GM19023 (cell line): Measurements from ENCODE around the gene RNASEL.
"Not testable (repeated sequence)": the region's sequence is repeated elsewhere in the genome, so short reads cannot be mapped to it uniquely, and the experiment has no call there.

Experiments
- ATAC-seq: cut with Tn5 transposase; IDR thresholded peaks from one replicate; pipeline ENCODE4 v1.9.1; 2021; ENCODE audit warnings: mild to moderate bottlenecking, moderate library complexity; ENCODE audit not compliant: unreplicated experiment

The RNASEL gene

GRCh38 chr1:182588500-182589396 is at the start of gene RNASEL:
RNASEL (minus strand) TSS chr1:182589256; CDS start chr1:182586806, 2,450 bp downstream.
- ATAC-seq: peak; percentile 84

GRCh38 chr1:182637769-182638168 is 48.7 kb upstream of the RNASEL start:
- ATAC-seq: no peak

- ATAC-seq: no peak
These were observed 46.8 kb upstream of the RNASEL start for GRCh38 chr1:182635871-182636270.

- no peak for ATAC-seq
These were observed 45.4 kb upstream of the RNASEL start for GRCh38 chr1:182634306-182635072.

GRCh38 chr1:182633657-182634281 is 44.7 kb upstream of the RNASEL start:
- ATAC-seq: no peak

- ATAC-seq: no peak
These were observed 44.0 kb upstream of the RNASEL start for GRCh38 chr1:182633031-182633430.

GRCh38 chr1:182632441-182632857 is 43.4 kb upstream of the RNASEL start:
- not testable (repeated sequence) for ATAC-seq

GRCh38 chr1:182631954-182632353 is 42.9 kb upstream of the RNASEL start:
- no peak for ATAC-seq

GRCh38 chr1:182631053-182631677 is 42.1 kb upstream of the RNASEL start:
- no peak for ATAC-seq

GRCh38 chr1:182630586-182630985 is 41.5 kb upstream of the RNASEL start:
- no peak for ATAC-seq

- ATAC-seq: peak; percentile 58
These were observed 40.5 kb upstream of the RNASEL start for GRCh38 chr1:182629499-182630096.

- no peak for ATAC-seq
These were observed 40.0 kb upstream of the RNASEL start for GRCh38 chr1:182629080-182629479.

GRCh38 chr1:182628657-182629056 is 39.6 kb upstream of the RNASEL start:
- ATAC-seq: no peak

- no peak for ATAC-seq
These were observed 38.6 kb upstream of the RNASEL start for GRCh38 chr1:182627622-182628021.

- ATAC-seq: no peak
These were observed 37.5 kb upstream of the RNASEL start for GRCh38 chr1:182626527-182626926.

GRCh38 chr1:182625719-182626504 is 36.9 kb upstream of the RNASEL start:
- ATAC-seq: no peak

GRCh38 chr1:182625024-182625423 is 36.0 kb upstream of the RNASEL start:
- ATAC-seq: no peak

GRCh38 chr1:182624577-182624976 is 35.5 kb upstream of the RNASEL start:
- no peak for ATAC-seq

GRCh38 chr1:182622901-182623528 is 34.0 kb upstream of the RNASEL start:
- peak; percentile 73 for ATAC-seq
